Pancreas (tissue), 10 donors: ENCODE data around the gene LRRC70. TPM values are rescaled to one million over a fixed set of nuclear protein-coding genes. Genes with fewer than 3 reads are reported as not detected.

ENCODE experiments used
- ATAC-seq, 4 donors: fragments of 200-7000 bp; cut with Tn5 transposase; one replicate each; pipeline versions ENCODE4 v1.8.0 to v1.9.1; 2020; ENCODE audit warnings: mild to moderate bottlenecking in 4 of 4, moderate library complexity in 4 of 4
- DNase-seq, 6 donors: peaks; one replicate each; pipeline ENCODE4 v3.0.0-alpha.2; 2020
- FAIRE-seq: peaks from 2 replicates; lab custom pipeline; 2012; peaks lifted over from hg19 to GRCh38; lab: Jason Lieb, UNC
- H3K27ac ChIP-seq, 4 donors: fragments of 200-600 bp; sonication (generic); 1 replicate in 3 of 4; 2 replicates in 1 of 4; pipeline versions ENCODE4 v1.5.0 to v1.8.0; 2020
- H3K27me3 ChIP-seq, 4 donors: fragments of 200-600 bp; one replicate each; pipeline ENCODE4 v1.8.0; 2021
- H3K36me3 ChIP-seq, 3 donors: fragments of 200-600 bp; sonication (generic) in 1 of 3; one replicate each; pipeline versions ENCODE4 v1.5.0 to v1.8.0; 2020 to 2021
- H3K4me1 ChIP-seq, 3 donors: fragments of 200-600 bp; one replicate each; pipeline ENCODE4 v1.8.0; 2021
- H3K4me3 ChIP-seq, 4 donors: fragments of 200-600 bp; sonication (generic) in 2 of 4; one replicate each; pipeline versions ENCODE4 v1.5.0 to v1.8.0; 2020 to 2021
- H3K9me3 ChIP-seq, 4 donors: fragments of 200-600 bp; one replicate each; pipeline ENCODE4 v1.8.0; 2021
- WGBS, 2 donors: extraction: QIAGEN DNeasy Blood & Tissue Kit; methylation state at CpG; one replicate each; pipeline ENCODE4 v1.1.7; 2013; 5-methylcytosine and 5-hydroxymethylcytosine counted together
- intact Hi-C, 3 donors: fragments of 100-400 bp; cut with DNase I; formaldehyde crosslinking; loops; one replicate each; pipeline versions ENCODE4 v1.11.1 to v1.14.2; 2022
- polyA plus RNA-seq, 2 donors: library from polyadenylated mRNA; stranded (reverse); fragments of 200-250 nt; gene quantifications; one replicate each; pipeline ENCODE4 v1.2.3, GENCODE V29; 2013
- total RNA-seq, 6 donors: library from RNA; stranded (reverse); fragmentation: NEBNext Ultra II Directional in 4 of 6; extraction: Animal tissue kit (Norgen Biotek cat#: 25700) in 4 of 6; gene quantifications; one replicate each; pipeline versions ENCODE4 v1.2.1 to v1.2.4, GENCODE V29; 2021 to 2023
- TF ChIP-seq, protein P1 (sequence below), 4 donors: fragments of 200-600 bp; sonication (generic) in 3 of 4; IDR thresholded peaks; one replicate each; pipeline versions ENCODE4 v1.5.0 to v1.8.0; 2021; ENCODE audit warnings: antibody characterized with exemption in 4 of 4
- donor health status: healthy with polysubstance abuse.
- donor health status: DM: no; HTN: no; CAD: no; lungs with moderate emphysema.
- donor health status: DM: no; HTN: no; CAD: no.
- donor health status: control.
- donor health status: control.
- donor health status: Bipolar disorder and iron deficiency.
- donor health status: DM: yes; HTN: yes; CAD: no.
- donor health status: DM: no; HTN: no; CAD: no.
- donor health status: DM: no; HTN: no; CAD: no.
- donor health status: DM: yes; HTN: yes; CAD: no.

The LRRC70 gene
- total and polyA plus RNA-seq, 8 donors = 0.16 to 3.5 (median 0.57) TPM

DNA sequence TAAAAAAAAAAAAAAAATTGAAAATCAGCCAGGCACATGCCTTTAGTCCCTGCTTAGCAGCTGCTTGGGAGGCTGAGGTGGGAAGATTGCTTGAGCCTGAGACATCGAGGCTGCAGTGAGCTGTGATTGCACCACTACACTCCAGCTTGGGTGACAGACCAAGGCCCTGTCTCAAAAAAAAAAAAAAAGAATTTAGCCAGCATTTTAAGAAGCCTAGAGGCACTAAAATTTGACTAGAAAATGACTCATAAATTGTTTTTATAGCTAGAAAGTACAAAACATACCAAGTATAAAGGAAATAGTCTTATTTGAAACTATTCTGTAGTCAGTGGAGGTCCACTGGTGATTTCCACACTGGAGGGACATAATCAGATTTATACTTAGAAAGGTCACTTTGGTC is 17.5 kb downstream of the LRRC70 start:
- DNase-seq (no peak), ATAC-seq (no peak), FAIRE-seq (no peak)
- Histone ChIP-seq H3K9me3 (no peaks in the 10 kb centered on the region), H3K4me1 (peaks cover 0 to 7% (median 0%) of the 10 kb centered on the region in 3 donors), H3K27ac (no peak overlapping the region), H3K36me3 (no peaks in the 10 kb centered on the region), H3K27me3 (no peaks in the 10 kb centered on the region), H3K4me3 (no peak overlapping the region)
- intact Hi-C loops = no loop called here
- 95 to 96% methylated on average over 1 of the region's 1 CpG for WGBS, 2 donors
- TF ChIP-seq, protein P1, sequence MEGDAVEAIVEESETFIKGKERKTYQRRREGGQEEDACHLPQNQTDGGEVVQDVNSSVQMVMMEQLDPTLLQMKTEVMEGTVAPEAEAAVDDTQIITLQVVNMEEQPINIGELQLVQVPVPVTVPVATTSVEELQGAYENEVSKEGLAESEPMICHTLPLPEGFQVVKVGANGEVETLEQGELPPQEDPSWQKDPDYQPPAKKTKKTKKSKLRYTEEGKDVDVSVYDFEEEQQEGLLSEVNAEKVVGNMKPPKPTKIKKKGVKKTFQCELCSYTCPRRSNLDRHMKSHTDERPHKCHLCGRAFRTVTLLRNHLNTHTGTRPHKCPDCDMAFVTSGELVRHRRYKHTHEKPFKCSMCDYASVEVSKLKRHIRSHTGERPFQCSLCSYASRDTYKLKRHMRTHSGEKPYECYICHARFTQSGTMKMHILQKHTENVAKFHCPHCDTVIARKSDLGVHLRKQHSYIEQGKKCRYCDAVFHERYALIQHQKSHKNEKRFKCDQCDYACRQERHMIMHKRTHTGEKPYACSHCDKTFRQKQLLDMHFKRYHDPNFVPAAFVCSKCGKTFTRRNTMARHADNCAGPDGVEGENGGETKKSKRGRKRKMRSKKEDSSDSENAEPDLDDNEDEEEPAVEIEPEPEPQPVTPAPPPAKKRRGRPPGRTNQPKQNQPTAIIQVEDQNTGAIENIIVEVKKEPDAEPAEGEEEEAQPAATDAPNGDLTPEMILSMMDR (IDR thresholded peaks at IDR 0.05) = no peak

DNA sequence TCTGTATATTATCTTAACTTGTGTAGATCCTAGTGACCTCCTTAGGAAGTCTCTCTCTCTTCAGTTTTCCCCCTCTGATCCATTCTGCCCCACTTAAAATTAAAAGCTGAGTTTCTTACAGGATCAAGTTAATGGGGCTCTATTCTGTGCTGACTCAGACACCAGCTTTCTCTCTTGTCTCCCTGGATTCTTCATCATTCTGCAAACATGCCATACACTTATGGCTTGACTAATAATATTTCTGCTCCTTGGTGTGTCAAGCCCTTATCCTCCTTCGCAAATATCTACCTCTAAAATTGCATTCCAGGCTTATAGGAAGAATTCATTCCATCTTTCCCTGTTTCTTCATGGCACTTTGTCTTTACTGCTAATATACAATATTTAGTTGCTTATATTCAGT is 18.1 kb downstream of the LRRC70 start:
- ATAC-seq = no peak
- H3K36me3 ChIP-seq = no peaks in the 10 kb centered on the region
- no peaks in the 10 kb centered on the region for H3K27me3 ChIP-seq
- no peak overlapping the region for H3K4me3 ChIP-seq
- TF ChIP-seq, protein P1 (IDR thresholded peaks at IDR 0.05) = no peak
- no peak for FAIRE-seq
- no peak overlapping the region for H3K27ac ChIP-seq
- no peaks in the 10 kb centered on the region for H3K9me3 ChIP-seq
- WGBS, 2 donors = 98% methylated on average over 1 of the region's 1 CpG
- intact Hi-C loops = no loop called here
- H3K4me1 ChIP-seq = peaks cover 0 to 12% (median 0%) of the 10 kb centered on the region in 3 donors
- DNase-seq = no peak

DNA sequence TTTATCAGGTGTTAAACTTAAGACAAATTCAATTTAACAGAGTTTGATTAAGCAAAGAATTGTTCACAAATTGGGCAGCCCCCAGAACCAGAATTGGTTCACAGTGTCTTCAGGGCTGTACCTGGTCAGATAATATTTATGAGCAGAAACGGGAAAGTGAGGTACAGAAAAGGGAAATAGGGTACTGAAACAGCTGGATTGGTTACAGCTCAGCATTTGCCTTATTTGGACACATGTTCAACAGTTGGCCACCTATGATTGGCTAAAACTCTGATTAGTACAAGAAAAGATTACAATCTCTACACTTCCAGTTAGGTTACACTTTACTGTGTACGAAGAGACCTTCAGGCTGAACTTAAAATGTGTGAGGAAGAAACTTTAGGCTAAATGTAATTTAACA is 18.7 kb downstream of the LRRC70 start:
- Histone ChIP-seq H3K27me3 (no peaks in the 10 kb centered on the region), H3K4me3 (no peak overlapping the region), H3K36me3 (no peaks in the 10 kb centered on the region), H3K27ac (no peak overlapping the region), H3K9me3 (no peaks in the 10 kb centered on the region), H3K4me1 (peaks cover 0 to 12% (median 0%) of the 10 kb centered on the region in 3 donors)
- no peak for ATAC-seq
- DNase-seq = no peak
- TF ChIP-seq, protein P1 (IDR thresholded peaks at IDR 0.05) = no peak
- intact Hi-C loops = no loop called here
- 77 to 82% methylated on average over 2 of the region's 2 CpGs for WGBS, 2 donors
- FAIRE-seq = no peak

DNA sequence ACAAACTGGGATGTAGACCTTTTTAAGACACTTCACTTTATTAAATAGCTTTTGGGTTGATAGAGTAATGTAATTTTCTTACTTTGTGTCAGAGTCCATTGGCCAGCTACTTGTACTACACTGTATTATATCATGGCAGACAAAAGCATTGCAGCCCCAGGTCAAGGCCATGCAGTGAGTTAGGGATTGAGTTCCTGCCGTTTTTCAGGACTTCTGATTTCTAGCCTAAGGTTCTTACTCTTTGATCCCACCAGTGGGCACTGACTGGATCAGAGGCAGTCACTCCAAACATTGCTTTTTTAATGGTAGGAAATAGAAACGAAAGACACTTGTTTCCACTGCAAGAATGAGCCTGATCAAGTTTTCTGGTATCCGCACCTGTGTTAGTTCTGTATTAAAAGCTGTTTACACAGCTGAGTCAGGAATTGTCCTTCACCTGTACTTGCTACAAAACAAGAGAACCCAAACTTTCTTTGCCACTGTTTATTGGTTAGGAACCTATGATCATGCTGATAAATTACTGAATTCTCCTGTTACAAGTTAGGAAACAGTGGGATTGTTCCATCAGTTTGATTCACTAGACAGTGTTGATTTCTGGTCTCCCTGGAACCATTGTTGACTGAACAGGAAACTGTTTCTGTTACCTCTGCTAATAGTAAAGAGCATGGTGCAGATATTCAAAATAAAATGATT is 22.1 kb downstream of the LRRC70 start:
- TF ChIP-seq, protein P1 (IDR thresholded peaks at IDR 0.05) = no peak
- FAIRE-seq = no peak

DNA sequence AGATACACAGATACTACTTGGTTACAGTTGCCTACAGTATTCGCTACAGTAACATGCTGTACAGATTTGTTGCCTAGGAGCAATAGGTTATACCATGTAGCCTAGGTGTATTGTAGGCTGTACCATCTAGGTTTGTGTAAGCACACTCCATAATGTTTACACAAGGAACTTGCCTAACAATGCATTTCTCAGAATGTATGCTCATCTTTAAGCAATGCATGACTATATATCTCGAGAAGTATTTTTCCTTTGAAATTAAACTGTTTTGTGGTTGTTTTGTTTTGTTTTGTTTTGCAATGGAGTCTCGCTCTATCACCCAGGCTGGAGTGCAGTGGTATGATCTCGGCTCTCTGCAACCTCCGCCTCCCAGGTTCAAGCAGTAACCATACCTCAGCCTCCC is 25.3 kb downstream of the LRRC70 start:
- 97 to 98% methylated on average over 5 of the region's 5 CpGs for WGBS, 2 donors
- intact Hi-C loops = no loop called here
- H3K4me1 ChIP-seq = peaks cover 0 to 12% (median 0%) of the 10 kb centered on the region in 3 donors
- no peaks in the 10 kb centered on the region for H3K9me3 ChIP-seq
- DNase-seq (no peak), FAIRE-seq (no peak), ATAC-seq (no peak)
- H3K36me3 ChIP-seq = peaks cover 0 to 6% (median 4%) of the 10 kb centered on the region in 3 donors
- H3K4me3 ChIP-seq = no peak overlapping the region
- TF ChIP-seq, protein P1 (IDR thresholded peaks at IDR 0.05) = no peak
- no peaks in the 10 kb centered on the region for H3K27me3 ChIP-seq
- no peak overlapping the region for H3K27ac ChIP-seq

More for the DNA sequence above, 22.1 kb downstream of the LRRC70 start:
- Histone ChIP-seq H3K27ac (peak overlapping the region in 2 of 4 donors; percentile 1 to 19), H3K36me3 (peaks cover 0 to 6% (median 4%) of the 10 kb centered on the region in 3 donors), H3K4me1 (peaks cover 0 to 12% (median 0%) of the 10 kb centered on the region in 3 donors), H3K27me3 (no peaks in the 10 kb centered on the region), H3K9me3 (no peaks in the 10 kb centered on the region), H3K4me3 (no peak overlapping the region)
- WGBS, 2 donors = 25 to 26% methylated on average over 3 of the region's 3 CpGs
- ATAC-seq (peak; percentile 87 to 92 (median 91)), DNase-seq (no peak)
- intact Hi-C loops = no loop called here
